NCI-H128 (cell line): Measurements from ENCODE around the gene IFNA6.

Source experiments
- DNase-seq: peaks from one replicate; lab custom pipeline; 2025; ENCODE audit not compliant: unreplicated experiment; lab: John Stamatoyannopoulos, UW

Gene IFNA6

GRCh38 chr9:21331676-21332402 lies 18.8 kb downstream of the IFNA6 start:
- DNase-seq: no peak

DNA sequence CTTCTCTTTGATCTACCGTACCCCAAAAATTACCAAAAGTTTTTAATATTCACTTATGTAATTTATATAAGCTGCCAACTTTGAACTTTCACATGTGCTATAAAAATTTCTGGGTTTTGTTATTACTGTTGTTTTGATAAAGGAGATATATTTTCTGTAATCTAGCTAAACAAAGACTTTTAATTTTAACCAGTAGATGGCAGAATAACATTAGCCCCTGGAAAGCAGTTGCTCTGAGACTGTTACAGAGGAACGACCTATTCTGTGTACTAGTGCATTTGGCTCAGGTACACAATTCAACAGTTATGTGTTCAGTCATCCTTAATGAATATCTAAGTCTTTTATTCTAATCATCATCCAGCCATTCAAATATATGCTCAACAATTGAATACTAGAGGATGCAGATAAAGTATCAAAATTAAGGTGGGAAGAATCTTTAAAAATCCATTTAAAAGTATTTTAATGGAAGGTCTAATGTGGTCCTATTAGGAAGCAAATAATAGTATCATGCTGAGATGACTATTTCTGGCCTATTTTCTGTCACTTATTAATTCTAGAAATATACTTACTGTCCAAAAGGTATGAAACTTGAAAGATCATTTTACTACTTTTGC lies 24.1 kb downstream of the IFNA6 start:
- no peak for DNase-seq

DNA sequence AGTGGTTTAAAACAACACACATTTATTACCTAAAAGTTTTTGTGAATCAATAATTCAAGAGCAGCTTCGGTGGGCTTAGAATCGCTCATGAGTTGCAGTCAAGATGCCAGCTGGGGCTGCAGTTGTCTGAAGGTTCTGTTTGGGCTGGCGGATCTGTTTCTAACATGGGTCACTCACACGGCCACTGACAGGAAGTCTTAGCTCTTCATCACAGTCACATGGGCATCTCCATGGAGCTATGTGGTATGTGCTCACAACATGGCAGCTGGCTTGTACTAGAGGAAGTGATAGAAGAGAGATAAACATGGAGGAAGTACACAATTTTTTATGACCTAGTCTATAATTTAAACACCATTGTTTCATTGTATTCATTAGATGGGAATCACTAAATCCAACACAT lies 26.6 kb downstream of the IFNA6 start:
- DNase-seq: no peak

DNA sequence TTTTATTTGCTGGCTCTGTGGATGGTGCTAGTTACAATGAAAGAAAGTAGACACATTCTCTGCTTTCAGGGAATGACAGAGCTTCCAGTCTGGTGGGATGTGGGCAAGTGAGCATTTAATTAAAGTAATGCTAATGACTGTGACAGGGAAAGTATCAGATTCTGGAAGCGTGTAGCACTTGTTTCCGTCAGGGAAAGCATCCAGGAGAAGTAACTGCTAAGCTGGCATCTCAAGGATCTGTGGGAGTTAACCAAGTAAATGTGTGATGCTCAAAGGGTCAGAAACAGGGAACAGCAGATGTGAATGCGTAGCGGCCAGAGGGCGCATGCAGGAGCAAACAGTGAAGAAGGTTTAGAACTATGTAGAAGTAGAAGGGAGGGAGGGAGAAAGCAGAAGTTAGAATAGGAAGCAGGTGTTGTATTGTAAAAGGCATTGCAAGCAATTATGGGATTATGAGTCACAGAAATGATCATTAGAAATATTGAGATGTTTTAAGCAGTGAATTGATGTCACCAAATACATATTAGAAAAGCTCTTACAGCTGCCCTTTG lies 27.7 kb downstream of the IFNA6 start:
- DNase-seq: no peak

- DNase-seq: no peak
Observed at GRCh38 chr9:21320465-21320864, 30.2 kb downstream of the IFNA6 start.

DNA sequence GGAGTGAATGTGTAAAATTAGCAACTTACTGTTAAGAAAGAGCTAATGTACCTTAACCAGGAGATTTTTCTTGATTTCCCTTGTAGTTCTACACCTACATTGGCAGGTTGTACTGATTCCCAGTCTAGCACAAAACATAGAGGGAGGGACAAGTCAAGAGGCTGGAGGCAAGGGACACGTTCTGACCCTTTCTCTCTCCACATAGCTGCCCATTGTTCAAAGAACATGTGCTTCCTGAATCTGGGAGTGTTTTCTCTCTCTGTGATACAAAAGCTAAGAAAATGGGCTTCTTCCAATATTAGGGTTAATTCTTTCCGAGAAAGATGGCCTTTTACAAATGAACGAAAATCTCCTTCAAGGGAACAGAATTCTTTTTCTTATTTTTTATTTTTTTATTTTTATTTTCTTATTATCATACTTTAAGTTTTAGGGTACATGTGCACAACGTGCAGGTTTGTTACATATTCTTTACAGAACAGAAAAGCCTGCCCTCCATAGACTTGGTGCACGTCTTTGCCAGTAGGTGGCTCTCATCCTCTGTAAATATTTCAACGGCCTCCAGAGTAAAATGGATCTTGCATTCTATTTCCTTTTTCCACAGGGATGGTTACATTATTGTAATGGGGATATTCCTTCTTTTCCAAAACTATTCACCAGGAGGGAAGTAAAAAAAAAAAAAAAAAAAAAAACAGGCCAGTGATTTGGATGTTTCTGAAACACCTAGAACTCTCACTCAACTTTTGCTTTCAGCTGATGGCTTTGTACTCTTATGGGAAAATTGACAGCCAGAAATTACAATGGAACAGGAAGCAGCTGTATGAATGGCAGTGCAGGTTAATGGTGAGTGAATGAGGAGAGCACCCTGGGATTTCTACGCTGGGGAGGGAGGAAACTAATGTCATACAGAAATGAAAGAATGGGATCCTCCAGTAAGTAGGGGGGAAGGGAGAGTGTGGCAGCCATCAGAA lies 32.4 kb downstream of the IFNA6 start:
- DNase-seq: no peak

- no peak for DNase-seq
Observed at GRCh38 chr9:21316860-21317259, 33.8 kb downstream of the IFNA6 start.

DNA sequence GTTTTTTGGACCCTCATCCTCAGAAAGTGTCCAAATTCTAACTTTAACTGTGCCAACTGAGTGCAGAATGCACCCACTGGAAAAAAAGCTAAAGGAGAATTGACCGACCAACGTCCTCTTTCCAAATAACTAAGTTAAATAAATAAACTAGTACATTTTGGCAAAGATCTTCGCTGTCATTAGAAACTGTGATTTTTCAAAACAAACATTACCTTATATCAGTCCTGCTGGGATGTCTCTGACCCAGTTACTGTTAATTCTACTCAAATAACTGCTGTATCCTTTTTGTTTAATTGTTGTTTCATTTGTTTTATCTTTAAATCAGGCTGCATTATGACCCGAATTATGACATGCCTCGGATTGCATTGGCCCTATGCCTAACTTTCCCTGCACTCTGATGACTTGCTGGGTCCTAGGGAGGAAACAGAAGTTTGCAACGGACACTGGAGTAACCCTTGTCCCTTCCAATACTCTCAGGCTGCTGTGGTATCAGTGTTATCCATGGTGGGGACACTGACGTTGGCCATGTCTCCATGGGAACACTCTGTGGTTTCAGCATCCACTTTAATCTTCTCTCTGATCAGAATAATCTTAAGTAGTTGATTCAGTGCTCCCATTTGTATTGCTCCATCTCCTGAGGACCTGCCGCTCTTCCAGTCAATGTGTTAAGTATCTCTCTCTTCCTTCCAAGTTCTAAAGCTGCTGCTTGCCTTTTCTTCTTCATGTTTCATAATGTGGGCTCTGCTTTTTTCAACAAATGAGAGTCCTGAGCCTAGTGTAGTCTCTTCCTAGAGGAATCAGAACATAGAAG lies 34.5 kb downstream of the IFNA6 start:
- no peak for DNase-seq

DNA sequence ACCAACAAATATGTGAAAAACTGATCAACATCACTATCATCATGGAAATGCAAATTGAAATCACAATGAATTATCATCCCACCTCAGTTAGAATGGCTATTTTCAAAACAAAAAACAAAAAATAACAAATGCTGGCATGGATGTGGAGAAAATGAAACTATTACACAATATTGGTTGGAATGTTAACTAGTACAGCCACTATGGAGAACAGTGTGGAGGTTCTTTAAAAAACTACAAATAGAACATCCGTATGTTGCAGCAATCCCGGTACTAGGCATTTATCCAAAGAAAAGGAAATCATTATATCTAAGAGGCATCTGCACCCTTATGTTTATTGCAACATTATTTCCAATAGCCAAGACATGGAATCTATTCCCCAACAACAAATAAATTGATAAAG lies 36.5 kb downstream of the IFNA6 start:
- no peak for DNase-seq

DNA sequence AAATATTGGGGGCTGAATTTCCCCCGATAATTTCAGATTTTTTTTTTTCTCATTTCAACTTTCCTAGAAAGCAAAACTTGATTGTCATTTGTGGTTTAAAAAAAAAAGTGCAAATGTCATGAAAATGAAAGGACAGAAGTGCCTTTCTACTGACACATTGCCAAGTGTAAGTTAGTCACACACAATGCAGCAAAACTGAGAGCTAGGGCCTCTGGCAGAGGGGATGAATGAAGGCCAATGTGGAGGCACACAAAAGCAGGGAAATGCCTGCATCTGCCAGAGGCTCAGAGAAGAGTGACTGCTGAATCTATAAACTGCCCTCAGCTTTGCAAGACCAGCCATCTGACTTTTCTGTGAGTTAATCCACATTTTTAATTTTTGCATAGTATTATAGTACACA lies 38.8 kb downstream of the IFNA6 start:
- DNase-seq: no peak

- no peak for DNase-seq
Observed at GRCh38 chr9:21305213-21305612, 45.5 kb downstream of the IFNA6 start, which contains the start of gene IFNA5. Gene IFNA5, minus strand, starts transcription at chr9:21305313. Its CDS starts 57 bp downstream, at chr9:21305256.
